OCI-LY3 (cell line): Measurements from ENCODE around the gene RPUSD3.

Experiments used
- CTCF ChIP-seq: fragments of 200-600, 300-600 bp; sonication (generic); IDR thresholded peaks from 2 replicates; pipeline ENCODE4 v1.5.1; 2014; ENCODE audit warnings: antibody characterized with exemption, low read length, low read depth
- EZH2phosphoT487 ChIP-seq: fragments of 200-600 bp; shearing (Covaris generic); IDR thresholded peaks from 2 replicates; pipeline ENCODE4 v1.6.1; 2018; ENCODE audit warnings: antibody characterized with exemption, mixed run types, low read depth

DNA sequence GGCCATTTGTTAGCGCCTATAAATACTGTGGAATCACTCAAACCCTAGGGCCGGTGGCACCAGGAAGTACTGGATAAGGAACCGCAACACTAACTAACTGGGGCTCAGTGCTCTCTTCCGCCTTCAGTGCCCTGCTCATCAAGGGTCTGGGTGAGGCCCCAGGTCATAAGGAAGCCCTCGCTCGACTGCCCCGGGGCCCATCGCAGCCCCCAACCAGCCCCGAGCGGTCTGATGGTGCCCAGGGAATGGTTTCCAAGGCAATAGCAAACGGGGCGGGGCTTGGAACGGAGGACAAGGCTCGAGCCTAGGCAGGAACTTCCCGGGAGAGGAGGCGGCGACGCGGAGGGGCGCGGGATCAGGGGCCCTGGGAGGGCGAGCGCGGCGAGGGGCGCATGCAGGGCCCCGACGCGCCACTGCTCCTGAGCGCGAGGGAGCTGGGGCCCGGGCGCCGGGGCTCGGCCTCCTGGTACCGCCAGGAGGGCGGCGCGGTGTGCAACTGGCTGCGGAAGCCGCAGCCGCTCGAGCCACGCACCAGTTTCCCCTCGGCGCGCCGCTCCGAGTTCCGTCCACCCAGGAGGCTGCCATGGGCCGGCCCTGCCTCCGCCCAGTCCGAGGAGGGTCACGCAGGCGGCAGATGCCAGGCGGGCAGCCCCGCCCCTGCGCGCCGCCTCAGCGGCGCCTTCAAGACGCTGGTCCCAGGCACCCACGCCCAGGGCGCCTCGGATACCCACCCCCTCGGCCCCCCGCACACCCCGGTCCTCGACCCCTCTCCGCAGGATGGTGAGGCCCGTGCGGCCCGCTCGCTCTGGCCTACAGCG lies 34.0 kb downstream of the RPUSD3 start, which contains the start of gene TTLL3:
- TF ChIP-seq CTCF = no peak
- TF ChIP-seq EZH2phosphoT487 = no peak
